Endothelial cell of umbilical vein (primary cell): ENCODE data around the gene RAB31. TPM values are rescaled to one million over a fixed set of nuclear protein-coding genes. Genes with fewer than 3 reads are reported as not detected.

Source experiments
- BruUV-seq: library from RNA; stranded (reverse); fragments of 400-500 nt; replicated peaks from 2 replicates; lab custom pipeline; 2021; lab: Mats Ljungman, UMichigan
- CTCF ChIA-PET: fragments of 300-600, 350-600 bp; sonication (Branson Sonifier 250); formaldehyde crosslinking; loops from one replicate; lab custom pipeline; 2021; ENCODE audit warnings: antibody characterized with exemption, inconsistent platforms; lab: Charles Lee
- POLR2A ChIA-PET: fragments of 300-600, 350-600 bp; sonication (Branson Sonifier 250); formaldehyde crosslinking; loops from one replicate; lab custom pipeline; 2021; ENCODE audit warnings: antibody characterized with exemption, inconsistent platforms; lab: Charles Lee
- DNase-seq: peaks from one replicate; pipeline ENCODE4 v3.0.0-alpha.2; 2011; ENCODE audit warnings: low read depth, low spot score
- FAIRE-seq: peaks from 2 replicates; lab custom pipeline; 2011; peaks lifted over from hg19 to GRCh38; lab: Jason Lieb, UNC
- H2AFZ ChIP-seq: 2 replicates; pipeline ENCODE4 v1.6.0; 2012; ENCODE audit warnings: low read depth, low read length, control low read depth, inconsistent platforms
- H3K27ac ChIP-seq: 2 replicates; pipeline ENCODE4 v1.5.1; 2011; ENCODE audit warnings: low read depth, mild to moderate bottlenecking, control low read depth, low read length, moderate library complexity; ENCODE audit not compliant: insufficient read depth
- H3K27me3 ChIP-seq, 2 experiments: 2 replicates each; pipeline versions ENCODE4 v1.6.0 to v1.6.1; 2011; ENCODE audit warnings: low read length in 2 of 2, mixed read lengths in 1 of 2; ENCODE audit not compliant: control insufficient read depth in 2 of 2, insufficient read depth in 2 of 2
- H3K36me3 ChIP-seq, 2 experiments: 2 replicates in 1 of 2; 3 replicates in 1 of 2; pipeline ENCODE4 v1.5.1; 2011; ENCODE audit warnings: low read length in 2 of 2, mild to moderate bottlenecking in 1 of 2, moderate library complexity in 1 of 2; ENCODE audit not compliant: control insufficient read depth in 2 of 2, insufficient read depth in 2 of 2; ENCODE audit errors: extremely low read depth in 1 of 2
- H3K4me1 ChIP-seq: 3 replicates; pipeline ENCODE4 v1.5.1; 2011; ENCODE audit warnings: mild to moderate bottlenecking, low read length; ENCODE audit not compliant: control insufficient read depth, insufficient read depth; ENCODE audit errors: extremely low read depth
- H3K4me2 ChIP-seq: 2 replicates; pipeline ENCODE4 v1.6.1; 2011; ENCODE audit warnings: low read length, control low read depth, mixed read lengths; ENCODE audit not compliant: insufficient read depth
- H3K4me3 ChIP-seq, 3 experiments: fragments of 200-600 bp in 1 of 3; sonication (generic), shearing (Covaris generic) in 1 of 3; replicated peaks in 1 of 3; 2 replicates each; pipeline ENCODE4 v1.5.1; 2011 to 2016; ENCODE audit warnings: control low read depth in 3 of 3, low read length in 3 of 3, mild to moderate bottlenecking in 2 of 3, inconsistent platforms in 1 of 3, low read depth in 1 of 3, moderate library complexity in 1 of 3; ENCODE audit not compliant: insufficient read depth in 1 of 3
- H3K79me2 ChIP-seq: 2 replicates; pipeline ENCODE4 v1.6.0; 2012; ENCODE audit warnings: low read length, inconsistent platforms; ENCODE audit not compliant: control insufficient read depth, insufficient read depth
- H3K9ac ChIP-seq: replicated peaks from 2 replicates; pipeline ENCODE3; 2011; ENCODE audit warnings: low read length, control low read depth; ENCODE audit not compliant: insufficient read depth; ENCODE audit errors: extremely low read depth
- H3K9me1 ChIP-seq: replicated peaks from 3 replicates; pipeline ENCODE4 v1.6.0; 2011; ENCODE audit warnings: mild to moderate bottlenecking, low read length; ENCODE audit not compliant: control insufficient read depth, insufficient read depth; ENCODE audit errors: extremely low read depth
- H3K9me3 ChIP-seq: replicated peaks from 2 replicates; pipeline ENCODE4 v1.5.1; 2012; ENCODE audit warnings: low read length, inconsistent platforms; ENCODE audit not compliant: control insufficient read depth, insufficient read depth
- H4K20me1 ChIP-seq: replicated peaks from 2 replicates; pipeline ENCODE3; 2011; ENCODE audit warnings: mild to moderate bottlenecking, low read length; ENCODE audit not compliant: control insufficient read depth, insufficient read depth; ENCODE audit errors: extremely low read depth
- EZH2 ChIP-seq: IDR thresholded peaks from 2 replicates; pipeline ENCODE4 v1.6.1; 2012; ENCODE audit warnings: borderline replicate concordance, low read depth, mild to moderate bottlenecking, moderate library complexity, low read length, inconsistent platforms; ENCODE audit not compliant: severe bottlenecking
- FOS ChIP-seq: IDR thresholded peaks from 2 replicates; pipeline ENCODE4 v1.6.1; 2011; ENCODE audit warnings: mild to moderate bottlenecking, low read length, moderate library complexity, borderline replicate concordance; ENCODE audit not compliant: insufficient read depth
- GATA2 ChIP-seq: IDR thresholded peaks from 2 replicates; pipeline ENCODE4 v1.7.0; 2011; ENCODE audit warnings: low read depth, mild to moderate bottlenecking, moderate library complexity, mixed read lengths, low read length; ENCODE audit not compliant: insufficient read length, insufficient read depth
- JUN ChIP-seq: IDR thresholded peaks from 2 replicates; pipeline ENCODE4 v1.6.1; 2011; ENCODE audit warnings: borderline replicate concordance, low read depth; ENCODE audit not compliant: insufficient read length, insufficient read depth
- MAX ChIP-seq: IDR thresholded peaks from 2 replicates; pipeline ENCODE4 v1.6.1; 2011; ENCODE audit not compliant: insufficient read depth, insufficient read length
- MYC ChIP-seq: IDR thresholded peaks from one replicate; pipeline ENCODE4 v1.6.1; 2011; ENCODE audit warnings: mild to moderate bottlenecking, low read depth, low read length
- POLR2A ChIP-seq: IDR thresholded peaks from 2 replicates; pipeline ENCODE4 v1.6.1; 2012; ENCODE audit warnings: low read depth, mild to moderate bottlenecking, control low read depth, low read length
- POLR2AphosphoS5 ChIP-seq: IDR thresholded peaks from 2 replicates; pipeline ENCODE4 v1.6.1; 2012; ENCODE audit warnings: low read depth, mild to moderate bottlenecking, control low read depth, low read length, moderate library complexity; ENCODE audit not compliant: insufficient read depth
- dilution Hi-C: fragments of 300-500 bp; cut with MboI; formaldehyde crosslinking; loops from one replicate; pipeline ENCODE4 v1.15.0; 2019; ENCODE audit warnings: low sequenced_read_pairs; ENCODE audit not compliant: extremely low pct_ligation_motif_present
- intact Hi-C: fragments of 100-400 bp; cut with micrococcal nuclease; formaldehyde crosslinking; loops from one replicate; pipeline ENCODE4 v1.10.0; 2022
- polyA plus RNA-seq, 4 experiments: library from polyadenylated mRNA; depleted of rRNA in 3 of 4; stranded (reverse) in 3 of 4; unstranded in 1 of 4; fragments of >200 nt; gene quantifications; 2 replicates each; pipeline versions ENCODE4 v1.2.1 to v1.2.3, GENCODE V29; 2011 to 2012; ENCODE audit warnings: missing spikeins in 1 of 4
- total RNA-seq: library from RNA; stranded (reverse); gene quantifications from 2 replicates; pipeline ENCODE4 v1.2.3, GENCODE V29; 2021
- TF ChIP-seq, protein P1 (sequence below), 2 donors: IDR thresholded peaks; 1 replicate in 1 of 2; 2 replicates in 1 of 2; pipeline ENCODE4 v1.5.1; 2011; ENCODE audit warnings: low read length in 2 of 2, mild to moderate bottlenecking in 2 of 2, moderate library complexity in 2 of 2, control low read depth in 1 of 2, inconsistent platforms in 1 of 2, low read depth in 1 of 2; ENCODE audit not compliant: insufficient read depth in 1 of 2; ENCODE audit errors: extremely low read depth in 1 of 2

RAB31 gene
- total and polyA plus RNA-seq, 2 donors (not counting 3 experiments of a cell fraction or from before 2014, with no cell fraction given): 30.5 TPM

- H2AFZ ChIP-seq: no peak overlapping the region
- TF ChIP-seq POLR2A (no peak), MYC (no peak)
- no peaks in the 10 kb centered on the region for H3K9me1 ChIP-seq
- H3K27ac ChIP-seq: no peak overlapping the region
- H3K27me3 ChIP-seq: no peaks in the 10 kb centered on the region
- intact Hi-C loops (no loop called here), dilution Hi-C loops (no loop called here)
- no peaks in the 10 kb centered on the region for H3K36me3 ChIP-seq
- H4K20me1 ChIP-seq: no peaks in the 10 kb centered on the region
- no TSS peak for BruUV-seq
- no peaks in the 10 kb centered on the region for H3K4me1 ChIP-seq
- FAIRE-seq (no peak), DNase-seq (no peak)
- no peak overlapping the region for H3K9ac ChIP-seq
- H3K79me2 ChIP-seq: no peaks in the 10 kb centered on the region
- H3K4me2 ChIP-seq: no peak overlapping the region
- ChIA-PET CTCF (no interaction called here), POLR2A (no interaction called here)
- H3K9me3 ChIP-seq: no peaks in the 10 kb centered on the region
- no peak overlapping the region for H3K4me3 ChIP-seq
These were observed 79.6 kb downstream of the RAB31 start for GRCh38 chr18:9787712-9788111.

- TF ChIP-seq POLR2AphosphoS5 (no peak), MYC (no peak), JUN (no peak), GATA2 (no peak), MAX (no peak), POLR2A (no peak), EZH2 (no peak), FOS (no peak)
- TF ChIP-seq, protein P1, sequence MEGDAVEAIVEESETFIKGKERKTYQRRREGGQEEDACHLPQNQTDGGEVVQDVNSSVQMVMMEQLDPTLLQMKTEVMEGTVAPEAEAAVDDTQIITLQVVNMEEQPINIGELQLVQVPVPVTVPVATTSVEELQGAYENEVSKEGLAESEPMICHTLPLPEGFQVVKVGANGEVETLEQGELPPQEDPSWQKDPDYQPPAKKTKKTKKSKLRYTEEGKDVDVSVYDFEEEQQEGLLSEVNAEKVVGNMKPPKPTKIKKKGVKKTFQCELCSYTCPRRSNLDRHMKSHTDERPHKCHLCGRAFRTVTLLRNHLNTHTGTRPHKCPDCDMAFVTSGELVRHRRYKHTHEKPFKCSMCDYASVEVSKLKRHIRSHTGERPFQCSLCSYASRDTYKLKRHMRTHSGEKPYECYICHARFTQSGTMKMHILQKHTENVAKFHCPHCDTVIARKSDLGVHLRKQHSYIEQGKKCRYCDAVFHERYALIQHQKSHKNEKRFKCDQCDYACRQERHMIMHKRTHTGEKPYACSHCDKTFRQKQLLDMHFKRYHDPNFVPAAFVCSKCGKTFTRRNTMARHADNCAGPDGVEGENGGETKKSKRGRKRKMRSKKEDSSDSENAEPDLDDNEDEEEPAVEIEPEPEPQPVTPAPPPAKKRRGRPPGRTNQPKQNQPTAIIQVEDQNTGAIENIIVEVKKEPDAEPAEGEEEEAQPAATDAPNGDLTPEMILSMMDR (IDR thresholded peaks at IDR 0.05; ENCODE audit: extremely low read depth in 1 of 2, insufficient read depth in 1 of 2, low read depth in 1 of 2, low read length in 2 of 2): no peak
- DNase-seq (no peak), FAIRE-seq (no peak)
- H3K9me1 ChIP-seq: no peaks in the 10 kb centered on the region
- H3K4me1 ChIP-seq: no peaks in the 10 kb centered on the region
- no peaks in the 10 kb centered on the region for H3K36me3 ChIP-seq
- dilution Hi-C loops (no loop called here), intact Hi-C loops (no loop called here)
- no TSS peak for BruUV-seq
- H3K9ac ChIP-seq: no peak overlapping the region
- no peak overlapping the region for H3K27ac ChIP-seq
- H3K4me3 ChIP-seq: no peak overlapping the region
- H3K9me3 ChIP-seq: no peaks in the 10 kb centered on the region
- no peaks in the 10 kb centered on the region for H4K20me1 ChIP-seq
- POLR2A ChIA-PET: no interaction called here
- H2AFZ ChIP-seq: no peak overlapping the region
- CTCF ChIA-PET: no interaction called here
- H3K4me2 ChIP-seq: no peak overlapping the region
- no peaks in the 10 kb centered on the region for H3K79me2 ChIP-seq
- no peaks in the 10 kb centered on the region for H3K27me3 ChIP-seq
These were observed 80.0 kb downstream of the RAB31 start for GRCh38 chr18:9788140-9788539.
